IMR-90 (cell line): ENCODE data around the gene GATA5.

Source experiments
- BHLHE40 ChIP-seq: fragments of 150-350 bp; IDR thresholded peaks from 2 replicates; pipeline ENCODE4 v1.6.1; 2016; ENCODE audit warnings: mild to moderate bottlenecking, low read depth, low read length
- CEBPB ChIP-seq: IDR thresholded peaks from 2 replicates; pipeline ENCODE4 v1.6.1; 2012; ENCODE audit warnings: low read depth, low read length, improper control_type of control experiment
- MAFK ChIP-seq: IDR thresholded peaks from 2 replicates; pipeline ENCODE4 v1.6.1; 2012; ENCODE audit warnings: low read depth, low read length, improper control_type of control experiment
- MAZ ChIP-seq: IDR thresholded peaks from 2 replicates; pipeline ENCODE4 v1.6.1; 2012; ENCODE audit warnings: low read depth, mild to moderate bottlenecking, low read length, improper control_type of control experiment, moderate library complexity, borderline replicate concordance
- POLR2A ChIP-seq: IDR thresholded peaks from 2 replicates; pipeline ENCODE4 v1.6.1; 2012; ENCODE audit warnings: mild to moderate bottlenecking, low read depth, low read length
- SMC3 ChIP-seq: fragments of 150-350 bp; IDR thresholded peaks from 2 replicates; pipeline ENCODE4 v1.6.1; 2016; ENCODE audit warnings: low read depth, mild to moderate bottlenecking, antibody characterized with exemption, low read length, moderate library complexity
- TF ChIP-seq, protein P1 (sequence below): conservative IDR thresholded peaks from 2 replicates; pipeline ENCODE4 v1.5.1; 2012; ENCODE audit warnings: mild to moderate bottlenecking, low read depth, low read length, improper control_type of control experiment
- TF ChIP-seq, protein P2 (sequence below): fragments of 150-350 bp; IDR thresholded peaks from 2 replicates; pipeline ENCODE4 v1.6.1; 2017; ENCODE audit warnings: mild to moderate bottlenecking, antibody characterized with exemption, low read length, low read depth
- TF ChIP-seq, protein P3 (sequence below): fragments of 150-350 bp; IDR thresholded peaks from 2 replicates; pipeline ENCODE4 v1.6.1; 2016; ENCODE audit warnings: low read depth, mild to moderate bottlenecking, low read length, moderate library complexity, borderline replicate concordance

DNA sequence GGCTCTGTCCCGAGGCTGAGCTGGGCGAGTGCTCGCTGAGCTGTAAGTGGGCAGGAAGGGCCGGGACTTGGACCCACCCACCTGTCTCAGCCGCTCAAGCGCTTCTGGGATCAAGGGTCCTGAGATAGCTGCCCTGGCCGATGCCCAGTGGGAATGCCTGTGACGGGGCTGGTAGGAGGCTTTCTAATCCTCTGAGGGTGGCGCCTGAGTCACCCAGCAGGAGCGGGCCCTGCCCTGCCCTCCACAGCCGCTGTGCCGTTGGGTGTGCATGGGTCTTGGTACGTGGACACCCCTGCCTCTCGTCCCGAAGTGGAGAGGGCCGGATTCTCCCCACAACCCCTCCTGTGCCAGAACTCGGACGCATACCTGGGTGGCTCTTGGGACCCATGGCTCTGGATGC, 43.1 kb upstream of the GATA5 start:
- TF ChIP-seq, protein P1, sequence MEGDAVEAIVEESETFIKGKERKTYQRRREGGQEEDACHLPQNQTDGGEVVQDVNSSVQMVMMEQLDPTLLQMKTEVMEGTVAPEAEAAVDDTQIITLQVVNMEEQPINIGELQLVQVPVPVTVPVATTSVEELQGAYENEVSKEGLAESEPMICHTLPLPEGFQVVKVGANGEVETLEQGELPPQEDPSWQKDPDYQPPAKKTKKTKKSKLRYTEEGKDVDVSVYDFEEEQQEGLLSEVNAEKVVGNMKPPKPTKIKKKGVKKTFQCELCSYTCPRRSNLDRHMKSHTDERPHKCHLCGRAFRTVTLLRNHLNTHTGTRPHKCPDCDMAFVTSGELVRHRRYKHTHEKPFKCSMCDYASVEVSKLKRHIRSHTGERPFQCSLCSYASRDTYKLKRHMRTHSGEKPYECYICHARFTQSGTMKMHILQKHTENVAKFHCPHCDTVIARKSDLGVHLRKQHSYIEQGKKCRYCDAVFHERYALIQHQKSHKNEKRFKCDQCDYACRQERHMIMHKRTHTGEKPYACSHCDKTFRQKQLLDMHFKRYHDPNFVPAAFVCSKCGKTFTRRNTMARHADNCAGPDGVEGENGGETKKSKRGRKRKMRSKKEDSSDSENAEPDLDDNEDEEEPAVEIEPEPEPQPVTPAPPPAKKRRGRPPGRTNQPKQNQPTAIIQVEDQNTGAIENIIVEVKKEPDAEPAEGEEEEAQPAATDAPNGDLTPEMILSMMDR, result no peak
- TF ChIP-seq, protein P2, sequence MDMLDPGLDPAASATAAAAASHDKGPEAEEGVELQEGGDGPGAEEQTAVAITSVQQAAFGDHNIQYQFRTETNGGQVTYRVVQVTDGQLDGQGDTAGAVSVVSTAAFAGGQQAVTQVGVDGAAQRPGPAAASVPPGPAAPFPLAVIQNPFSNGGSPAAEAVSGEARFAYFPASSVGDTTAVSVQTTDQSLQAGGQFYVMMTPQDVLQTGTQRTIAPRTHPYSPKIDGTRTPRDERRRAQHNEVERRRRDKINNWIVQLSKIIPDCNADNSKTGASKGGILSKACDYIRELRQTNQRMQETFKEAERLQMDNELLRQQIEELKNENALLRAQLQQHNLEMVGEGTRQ, result no peak
- TF ChIP-seq MAZ, result no peak
- TF ChIP-seq POLR2A, result no peak
- no peak for TF ChIP-seq MAFK
- TF ChIP-seq CEBPB, result no peak
- TF ChIP-seq, protein P3, sequence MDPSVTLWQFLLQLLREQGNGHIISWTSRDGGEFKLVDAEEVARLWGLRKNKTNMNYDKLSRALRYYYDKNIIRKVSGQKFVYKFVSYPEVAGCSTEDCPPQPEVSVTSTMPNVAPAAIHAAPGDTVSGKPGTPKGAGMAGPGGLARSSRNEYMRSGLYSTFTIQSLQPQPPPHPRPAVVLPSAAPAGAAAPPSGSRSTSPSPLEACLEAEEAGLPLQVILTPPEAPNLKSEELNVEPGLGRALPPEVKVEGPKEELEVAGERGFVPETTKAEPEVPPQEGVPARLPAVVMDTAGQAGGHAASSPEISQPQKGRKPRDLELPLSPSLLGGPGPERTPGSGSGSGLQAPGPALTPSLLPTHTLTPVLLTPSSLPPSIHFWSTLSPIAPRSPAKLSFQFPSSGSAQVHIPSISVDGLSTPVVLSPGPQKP, result no peak
- TF ChIP-seq SMC3, result no peak
- no peak for TF ChIP-seq BHLHE40
